Left ventricle myocardium superior (tissue), 1 donor: ENCODE data around the gene ZNF556. TPM values are rescaled to one million over a fixed set of nuclear protein-coding genes. Genes with fewer than 3 reads are reported as not detected.
"Not testable (repeated sequence)": the region's sequence is repeated elsewhere in the genome, so short reads cannot be mapped to it uniquely, and the experiment has no call there.

Experiments used
- ATAC-seq: fragments of 200-7000 bp; cut with Tn5 transposase; one replicate; pipeline ENCODE4 v1.9.1; 2020; ENCODE audit warnings: mild to moderate bottlenecking, moderate library complexity
- DNase-seq: peaks from one replicate; pipeline ENCODE4 v3.0.0-alpha.2; 2020
- intact Hi-C: fragments of 100-400 bp; cut with micrococcal nuclease; formaldehyde crosslinking; loops from one replicate; pipeline ENCODE4 v1.11.0; 2022
- total RNA-seq: library from RNA; stranded (reverse); fragmentation: NEBNext Ultra II Directional; extraction: Animal tissue kit (Norgen Biotek cat#: 25700); gene quantifications from one replicate; pipeline ENCODE4 v1.2.1, GENCODE V29; 2021
- donor health status: DM: no; HTN: yes; CAD: no; lungs with severe emphysema.

The ZNF556 gene
- total RNA-seq, 1 donor from 2014 or later = not detected

DNA sequence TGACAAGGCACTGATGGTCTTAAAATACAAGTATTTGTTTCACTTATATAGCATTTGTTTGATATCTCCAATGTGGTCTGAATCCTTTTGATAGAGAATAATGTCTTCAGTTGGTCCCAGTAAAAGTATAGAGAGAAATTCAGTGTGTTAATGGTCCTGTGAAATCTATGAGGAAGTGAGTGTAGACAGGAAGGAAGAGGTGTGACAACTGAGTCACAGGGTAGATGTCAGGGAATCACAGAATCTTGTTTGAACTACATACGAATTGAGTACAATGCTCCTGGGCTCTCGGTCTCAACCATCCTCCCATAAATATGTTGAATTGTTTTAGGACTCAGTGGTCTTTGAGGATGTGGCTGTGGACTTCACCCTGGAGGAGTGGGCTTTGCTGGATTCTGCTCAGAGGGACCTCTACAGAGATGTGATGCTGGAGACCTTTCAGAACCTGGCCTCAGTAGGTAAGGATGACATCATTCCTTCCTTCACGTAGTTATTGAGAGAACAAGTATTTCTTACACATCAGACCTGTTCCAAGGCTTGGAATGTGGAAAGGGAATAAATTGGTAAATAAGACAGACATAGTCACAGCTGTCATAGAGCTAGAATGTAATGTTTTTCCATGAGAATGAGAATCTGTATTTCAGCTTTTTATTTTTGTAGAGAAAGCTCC lies 16.7 kb upstream of the ZNF556 start:
- intact Hi-C loops = no loop called here
- ATAC-seq = no peak
- DNase-seq = no peak

DNA sequence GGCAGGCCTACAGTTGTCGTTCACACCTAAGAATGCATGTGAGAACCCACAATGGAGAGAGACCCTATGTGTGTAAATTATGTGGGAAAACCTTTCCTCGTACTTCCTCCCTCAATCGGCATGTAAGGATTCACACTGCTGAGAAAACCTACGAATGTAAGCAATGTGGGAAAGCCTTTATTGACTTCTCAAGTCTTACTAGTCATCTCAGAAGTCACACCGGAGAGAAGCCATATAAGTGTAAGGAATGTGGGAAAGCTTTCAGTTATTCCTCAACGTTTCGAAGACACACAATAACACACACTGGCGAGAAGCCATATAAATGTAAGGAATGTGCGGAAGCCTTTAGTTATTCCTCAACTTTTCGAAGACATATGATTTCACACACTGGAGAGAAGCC lies 14.5 kb upstream of the ZNF556 start:
- DNase-seq (no peak), ATAC-seq (no peak)
- intact Hi-C loops = no loop called here

DNA sequence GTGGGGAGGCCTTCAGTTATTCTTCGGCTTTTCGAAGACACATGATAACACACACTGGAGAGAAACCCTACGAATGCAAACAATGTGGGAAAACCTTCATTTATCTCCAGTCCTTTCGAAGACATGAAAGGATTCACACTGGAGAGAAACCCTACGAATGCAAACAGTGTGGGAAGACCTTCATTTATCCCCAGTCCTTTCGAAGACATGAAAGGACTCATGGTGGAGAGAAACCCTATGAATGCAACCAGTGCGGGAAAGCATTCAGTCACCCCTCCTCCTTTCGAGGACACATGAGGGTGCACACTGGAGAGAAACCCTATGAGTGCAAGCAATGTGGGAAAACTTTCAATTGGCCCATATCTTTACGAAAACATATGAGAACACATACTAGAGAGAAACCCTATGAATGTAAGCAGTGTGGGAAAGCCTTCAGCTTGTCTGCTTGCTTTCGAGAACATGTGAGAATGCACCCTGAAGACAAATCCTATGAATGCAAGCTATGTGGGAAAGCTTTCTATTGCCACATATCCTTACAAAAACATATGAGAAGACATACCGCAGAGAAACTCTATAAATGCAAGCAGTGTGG lies 14.0 kb upstream of the ZNF556 start:
- DNase-seq = no peak
- intact Hi-C loops = no loop called here
- no peak for ATAC-seq

DNA sequence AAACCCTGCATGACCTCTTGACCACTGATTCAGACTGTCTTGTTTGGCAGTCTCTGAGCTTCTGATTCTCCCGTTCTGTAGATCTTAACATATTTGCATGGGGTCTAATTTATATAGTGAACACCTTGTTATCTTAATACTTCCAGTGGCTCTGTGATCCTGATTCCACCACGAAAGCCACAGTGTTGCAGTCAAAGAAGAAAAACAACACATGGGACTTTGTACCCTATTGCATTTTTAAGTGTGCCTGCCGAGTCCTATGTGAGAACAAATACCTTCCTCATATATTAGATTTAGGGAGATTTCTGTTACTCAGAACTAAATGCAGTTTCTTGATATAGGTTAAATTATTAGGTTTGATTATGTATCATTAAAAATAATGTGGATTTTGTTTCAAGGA lies 12.3 kb upstream of the ZNF556 start:
- no peak for DNase-seq
- ATAC-seq = no peak
- intact Hi-C loops = no loop called here

DNA sequence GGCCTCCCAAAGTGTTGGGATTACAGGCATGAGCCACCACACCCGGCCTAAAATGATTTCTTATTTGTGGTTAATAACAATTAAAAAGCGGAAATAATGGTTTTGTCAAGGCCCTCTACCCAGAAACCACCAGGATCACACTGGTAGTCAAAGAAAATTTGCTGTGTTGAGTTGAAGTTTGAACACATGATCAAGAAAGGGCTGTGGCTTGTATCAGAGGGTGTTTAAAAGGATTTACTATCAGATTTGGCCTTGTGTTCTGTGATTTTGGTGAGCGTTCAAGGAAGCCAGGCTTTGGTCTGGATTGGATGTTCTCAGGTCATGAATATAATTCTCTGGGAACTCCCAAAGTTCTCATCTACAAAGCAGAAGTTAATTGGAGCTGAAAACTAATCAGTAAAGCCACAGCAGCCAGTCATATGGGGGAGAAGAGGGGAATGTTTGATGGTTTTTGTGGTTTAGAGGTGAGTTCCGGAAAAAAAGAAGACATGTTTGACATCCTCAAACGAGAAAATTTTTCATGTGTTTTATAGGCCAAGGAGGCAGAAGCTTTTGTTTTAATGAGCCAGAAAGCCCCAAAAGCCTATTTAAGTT lies 10.6 kb upstream of the ZNF556 start:
- ATAC-seq (no peak), DNase-seq (no peak)
- intact Hi-C loops = no loop called here

DNA sequence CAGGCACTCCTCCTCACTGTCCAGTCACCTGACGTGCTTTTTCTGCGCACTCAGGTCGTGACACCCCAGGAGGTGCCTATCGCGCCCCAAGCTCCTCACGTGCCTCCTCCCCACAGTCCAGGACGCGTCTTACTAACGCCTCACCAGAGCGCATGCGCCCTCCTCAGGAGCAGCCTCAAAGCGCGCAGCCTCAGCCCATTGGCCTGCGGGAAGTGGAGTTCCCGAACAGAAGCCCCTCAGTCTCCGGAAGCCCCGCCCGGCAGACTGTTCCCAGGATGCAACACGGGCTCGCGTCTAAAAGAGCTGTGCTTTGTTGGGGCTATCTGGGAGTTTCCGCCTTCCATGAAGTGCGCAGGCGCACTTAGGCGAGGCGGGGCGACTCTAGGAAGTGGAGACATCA lies 8.3 kb upstream of the ZNF556 start:
- intact Hi-C loops = no loop called here
- DNase-seq (no peak), ATAC-seq (no peak)

DNA sequence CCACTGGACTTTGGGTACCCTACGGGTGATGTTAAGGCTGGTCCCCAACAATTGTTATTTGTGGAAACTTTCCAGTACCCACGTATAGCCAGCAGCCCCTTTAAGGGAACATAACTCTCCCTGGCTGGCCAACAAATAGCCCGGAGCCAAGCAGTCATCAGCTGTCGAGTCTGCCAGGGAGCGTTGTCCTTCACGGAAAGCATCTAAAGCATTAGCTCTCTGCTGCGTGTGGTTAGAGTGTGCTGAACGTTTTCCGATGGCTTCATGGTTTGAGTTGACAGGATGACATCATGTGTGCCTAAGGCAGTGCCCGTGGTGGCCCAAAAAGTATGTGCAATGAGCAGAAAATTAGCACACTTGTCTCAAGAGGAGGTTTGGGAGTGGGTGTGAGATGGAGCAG lies 3.3 kb upstream of the ZNF556 start:
- ATAC-seq (peak; percentile 28), DNase-seq (no peak)
- intact Hi-C loops = no loop called here

DNA sequence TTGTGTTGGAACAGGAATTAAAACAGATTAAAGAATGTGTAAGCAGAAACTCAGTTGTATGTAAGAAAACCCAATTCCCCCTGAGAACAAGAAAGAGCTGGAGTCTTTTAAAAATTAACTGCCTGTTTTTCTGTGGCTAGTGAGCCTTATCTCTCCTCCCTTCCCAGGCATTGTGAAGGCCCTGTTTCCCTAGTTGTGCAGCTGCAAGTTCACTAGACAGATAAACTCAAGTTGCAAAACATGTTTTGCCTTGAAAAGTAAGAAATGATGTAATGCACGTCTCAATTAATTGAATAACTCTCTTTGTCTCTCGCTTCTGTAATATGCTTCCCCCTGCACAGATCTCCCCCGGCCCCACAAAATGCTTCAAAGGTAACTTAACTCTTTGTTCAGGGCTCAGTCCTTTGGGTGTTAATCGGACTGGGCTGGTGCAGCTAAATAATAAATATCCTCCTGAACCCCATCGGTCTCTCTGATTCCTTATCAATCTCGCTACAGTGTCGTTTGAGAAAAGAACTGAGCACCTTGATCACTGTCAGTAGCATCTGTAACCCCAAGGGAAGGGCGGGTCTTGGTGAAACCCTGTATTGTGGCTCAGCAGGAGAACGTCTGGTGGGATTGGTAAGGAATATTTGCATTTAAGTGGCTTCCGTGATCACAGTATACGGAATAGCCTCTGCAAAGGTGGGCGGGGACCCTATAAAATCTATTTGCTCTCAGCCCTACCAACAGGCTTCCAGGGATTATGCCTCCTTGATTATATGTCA lies 1.6 kb upstream of the ZNF556 start:
- no peak for ATAC-seq
- DNase-seq = no peak

DNA sequence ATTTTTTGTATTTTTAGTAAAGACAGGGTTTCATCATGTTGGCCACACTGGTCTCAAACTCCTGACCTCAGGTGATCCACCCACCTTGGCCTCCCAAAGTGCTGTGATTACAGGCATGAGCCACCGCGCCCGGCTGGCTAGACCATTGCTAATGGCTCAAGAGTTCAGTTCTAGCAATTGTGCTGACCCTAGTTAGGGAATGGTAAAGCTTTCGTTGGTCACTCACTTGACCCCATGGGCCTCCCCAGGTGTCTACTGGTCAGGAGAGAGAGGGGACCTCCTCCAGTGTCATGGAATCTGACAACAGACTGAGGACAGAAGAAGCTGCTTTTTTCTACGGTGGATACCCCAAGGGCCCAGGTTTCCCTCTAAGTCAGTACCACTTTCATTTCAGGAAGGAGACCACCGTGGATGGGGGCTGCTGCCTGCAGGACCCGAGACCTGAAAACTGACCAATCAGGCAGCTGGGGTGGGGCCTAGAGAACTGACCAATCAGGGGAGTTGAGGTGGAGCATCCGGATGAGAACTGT lies 575 bp upstream of the ZNF556 start:
- intact Hi-C loops = no loop called here
- ATAC-seq (no peak), DNase-seq (no peak)

More for the DNA sequence above, 1.6 kb upstream of the ZNF556 start:
- intact Hi-C loops = no loop called here

DNA sequence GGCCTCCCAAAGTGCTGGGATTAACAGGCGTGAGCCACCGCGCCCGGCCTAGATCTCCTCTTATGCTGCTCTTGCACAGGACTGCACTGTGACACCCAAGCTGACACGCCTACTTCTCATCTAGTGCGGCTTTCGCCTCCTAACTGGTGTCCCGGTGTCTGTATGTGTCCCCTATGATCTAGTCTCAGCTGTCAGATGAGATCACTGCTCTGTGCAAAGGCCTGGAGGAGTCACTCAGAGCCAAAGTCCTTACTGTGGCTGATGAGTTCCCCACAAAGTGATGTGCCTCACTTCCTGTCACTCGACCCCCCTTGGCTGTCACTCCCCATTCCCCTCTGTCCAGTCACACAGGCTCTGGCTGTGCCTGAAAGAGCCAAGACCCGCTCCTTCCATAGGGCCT lies 2.5 kb downstream of the ZNF556 start:
- intact Hi-C loops = no loop called here
- DNase-seq (no peak), ATAC-seq (no peak)

DNA sequence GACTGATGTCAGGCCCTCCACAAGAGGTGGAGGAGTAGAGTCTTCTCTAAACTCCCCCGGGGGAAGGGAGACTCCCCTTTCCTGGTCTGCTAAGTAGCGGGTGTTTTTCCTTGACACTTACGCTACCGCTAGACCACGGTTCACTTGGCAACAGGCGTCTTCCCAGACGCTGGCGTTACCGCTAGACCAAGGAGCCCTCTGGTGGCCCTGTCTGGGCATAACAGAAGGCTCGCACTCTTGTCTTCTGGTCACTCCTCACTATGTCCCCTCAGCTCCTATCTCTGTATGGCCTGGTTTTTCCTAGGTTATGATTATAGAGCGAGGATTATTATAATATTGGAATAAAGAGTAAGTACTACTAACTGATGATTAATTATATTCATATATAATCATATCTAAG lies 5.0 kb downstream of the ZNF556 start:
- intact Hi-C loops, ATAC-seq, DNase-seq: not testable (repeated sequence)

DNA sequence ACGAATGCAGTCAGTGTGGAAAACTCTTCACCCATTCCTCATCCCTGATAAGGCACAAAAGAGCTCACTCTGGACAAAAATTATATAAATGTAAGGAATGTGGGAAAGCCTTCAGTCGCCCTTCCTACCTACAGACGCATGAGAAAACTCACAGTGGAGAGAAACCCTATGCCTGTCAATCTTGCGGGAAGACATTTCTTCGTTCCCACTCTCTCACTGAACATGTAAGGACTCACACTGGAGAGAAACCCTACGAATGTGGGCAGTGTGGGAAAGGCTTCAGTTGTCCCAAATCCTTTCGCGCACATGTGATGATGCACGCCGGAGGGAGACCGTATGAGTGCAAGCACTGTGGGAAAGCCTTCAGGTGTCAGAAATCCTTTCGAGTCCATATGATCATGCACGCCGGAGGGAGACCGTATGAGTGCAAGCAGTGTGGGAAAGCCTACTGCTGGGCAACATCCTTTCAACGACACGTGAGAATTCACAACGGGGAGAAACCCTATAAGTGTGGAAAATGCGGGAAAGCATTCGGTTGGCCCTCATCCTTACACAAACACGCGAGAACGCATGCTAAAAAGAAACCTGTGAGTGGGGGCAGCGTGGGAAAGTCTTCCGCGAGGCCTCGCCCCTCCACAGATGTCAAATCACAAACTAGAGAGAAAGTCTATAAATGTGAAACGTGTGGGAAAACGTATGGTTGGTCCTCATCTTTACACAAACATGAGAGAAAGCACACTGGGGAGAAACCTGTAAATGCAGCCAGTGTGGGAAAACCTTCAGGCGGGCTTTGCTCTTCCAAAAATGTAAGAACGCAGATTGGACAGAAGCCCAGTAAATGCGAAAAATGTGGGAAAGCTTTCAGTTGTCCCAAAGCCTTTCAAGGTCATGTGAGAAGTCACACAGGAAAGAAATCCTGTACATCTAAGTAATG lies 10.5 kb downstream of the ZNF556 start:
- ATAC-seq (no peak), DNase-seq (no peak)
- intact Hi-C loops = no loop called here

DNA sequence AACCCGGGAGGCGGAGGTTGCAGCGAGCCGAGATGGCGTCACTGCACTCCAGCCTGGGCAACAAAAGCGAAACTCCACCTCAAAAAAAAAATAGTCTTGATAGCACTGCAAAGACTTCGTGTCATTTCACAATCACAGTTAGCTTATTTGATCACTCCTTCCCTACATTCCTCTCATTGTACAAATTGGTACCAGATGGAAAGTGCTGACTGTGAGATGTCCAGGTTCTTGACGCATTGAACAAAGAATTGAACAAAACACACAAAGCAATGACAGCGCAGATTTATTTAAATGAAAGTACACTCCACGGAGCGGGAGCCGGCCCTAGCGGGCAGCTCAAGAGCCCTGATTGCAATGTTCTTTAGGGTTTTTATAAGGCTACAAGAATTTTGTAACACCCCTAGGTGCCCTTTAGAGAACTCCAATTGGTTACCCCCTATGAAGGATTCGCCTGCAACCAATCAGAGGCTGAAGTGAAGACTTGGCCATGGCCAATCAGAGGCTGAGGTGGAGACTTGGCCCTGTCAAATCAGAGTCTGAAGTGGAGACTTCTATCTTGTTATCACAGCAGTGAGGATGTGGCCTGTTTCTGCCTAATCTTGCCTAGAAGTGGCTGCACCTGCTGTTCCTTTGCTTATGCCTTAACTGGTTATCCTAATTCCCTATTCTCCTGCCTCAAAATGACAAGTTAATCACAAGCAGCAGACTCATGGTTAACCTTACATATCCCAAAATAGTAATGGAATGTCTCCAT lies 16.7 kb downstream of the ZNF556 start:
- intact Hi-C loops = no loop called here
- no peak for DNase-seq
- ATAC-seq = no peak

DNA sequence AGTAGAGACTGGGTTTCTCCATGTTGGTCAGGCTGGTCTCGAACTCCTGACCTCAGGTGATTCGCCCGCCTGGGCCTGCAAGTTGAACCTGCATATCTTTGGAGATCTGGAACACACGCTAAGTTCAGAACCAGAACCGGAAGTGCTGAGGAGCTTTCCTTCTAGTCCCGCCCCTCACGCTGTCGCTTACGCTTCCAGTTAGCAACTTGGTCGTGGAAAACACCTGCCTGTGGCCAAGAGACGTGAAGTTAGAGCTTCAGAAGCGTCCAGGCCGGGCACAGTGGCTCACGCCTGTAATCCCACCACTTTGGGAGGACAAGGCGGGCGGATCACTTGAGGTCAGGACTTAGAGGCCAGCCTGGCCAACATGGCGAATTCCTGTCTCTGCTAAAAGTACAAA lies 18.6 kb downstream of the ZNF556 start:
- ATAC-seq = no peak
- intact Hi-C loops = loop anchor here (5.0 kb wide), 1 partner anchor 277 kb away; no protein-coding TSS in a partner anchor
- DNase-seq = no peak

DNA sequence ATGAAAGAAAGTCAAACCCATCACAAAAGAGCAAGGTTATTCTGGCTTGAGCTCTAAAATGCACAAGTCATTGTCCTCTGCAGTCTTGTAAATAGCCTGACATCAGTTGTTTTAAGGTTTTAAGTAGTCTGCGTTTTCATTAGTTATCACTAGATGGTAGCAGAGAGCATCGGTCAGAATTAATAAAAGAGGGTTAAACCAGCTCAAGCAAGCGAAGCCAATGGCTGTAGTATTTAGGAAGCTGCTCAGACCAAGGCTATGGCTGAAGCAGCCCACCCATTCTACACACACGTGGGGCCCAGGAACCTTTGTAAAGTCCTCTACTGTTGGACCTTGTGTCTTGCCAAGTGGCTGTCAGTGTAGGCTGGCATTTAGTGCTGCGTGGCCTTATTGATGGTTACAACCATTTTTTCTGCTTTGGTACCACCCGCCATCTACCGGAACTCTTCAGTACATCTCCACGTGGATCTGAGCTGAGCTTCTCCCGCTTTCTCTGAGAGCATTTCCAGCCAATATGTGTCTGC lies 20.3 kb downstream of the ZNF556 start:
- intact Hi-C loops = loop anchor here (5.0 kb wide), 1 partner anchor 275 kb away; no protein-coding TSS in a partner anchor
- DNase-seq (no peak), ATAC-seq (peak; percentile 76)

DNA sequence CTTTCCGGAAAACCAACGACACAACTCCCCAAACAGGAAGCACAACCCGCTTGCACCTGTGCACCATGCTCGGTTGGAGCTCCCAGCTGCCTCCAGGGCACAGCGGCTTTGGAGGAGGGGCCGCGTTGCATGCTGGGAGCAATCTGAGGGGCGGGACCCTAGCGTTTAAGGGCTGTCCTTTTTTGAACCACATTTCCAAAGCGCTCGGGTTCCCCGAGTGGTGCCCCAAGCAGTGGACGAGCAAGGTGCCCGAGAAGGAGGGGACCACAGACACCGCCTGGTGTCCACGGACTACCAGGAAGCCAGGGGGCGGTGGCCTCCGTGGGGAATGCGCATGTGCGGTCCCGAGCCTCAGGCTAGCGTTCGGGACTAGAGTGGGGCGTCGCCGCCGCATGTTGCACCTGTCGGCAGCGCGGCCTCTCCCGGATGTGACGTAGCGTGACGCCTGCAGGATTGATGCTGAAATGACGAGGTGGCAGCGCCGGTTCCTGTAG lies 21.6 kb downstream of the ZNF556 start:
- DNase-seq (peak; percentile 38), ATAC-seq (no peak)
- intact Hi-C loops = loop anchor here (5.0 kb wide), 1 partner anchor 274 kb away; no protein-coding TSS in a partner anchor

DNA sequence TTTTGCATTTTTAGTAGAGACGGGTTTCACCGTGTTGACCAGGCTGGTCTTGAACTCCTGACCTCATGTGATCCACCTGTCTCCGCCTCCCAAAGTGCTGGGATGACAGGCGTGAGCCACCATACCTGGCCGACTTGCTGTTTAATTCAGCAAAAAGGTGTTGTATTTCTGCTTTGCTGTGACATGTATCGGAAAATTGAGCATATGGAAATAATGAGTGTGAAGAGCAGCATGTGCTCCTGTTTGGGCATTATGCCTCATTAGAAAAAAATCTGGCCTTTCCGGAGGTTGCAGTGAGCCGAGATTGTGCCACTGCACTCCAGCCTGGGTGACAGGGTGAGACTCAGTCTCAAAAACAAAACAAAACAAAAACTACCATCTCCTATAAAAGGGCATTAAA lies 23.4 kb downstream of the ZNF556 start:
- ATAC-seq, DNase-seq, intact Hi-C loops: not testable (repeated sequence)

DNA sequence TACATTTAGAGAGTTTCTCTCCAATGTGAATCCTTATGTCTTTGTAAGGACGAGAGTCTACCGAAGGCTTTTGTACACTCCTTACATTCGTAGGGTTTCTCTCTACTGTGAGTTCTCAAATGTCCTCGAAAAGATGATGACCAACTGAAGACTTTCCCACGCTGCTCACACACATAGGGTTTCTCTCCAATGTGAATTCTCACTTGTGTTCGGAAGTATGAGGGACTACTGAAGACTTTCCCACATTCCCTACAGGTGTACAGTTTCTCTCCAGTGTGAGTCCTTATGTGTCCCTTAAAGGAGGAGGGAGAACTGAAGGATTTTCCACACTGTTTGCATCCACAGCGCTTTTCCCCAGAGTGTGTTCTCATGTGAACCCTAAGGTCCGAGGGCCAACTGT lies 29.6 kb downstream of the ZNF556 start:
- ATAC-seq = no peak
- intact Hi-C loops = no loop called here

More for the DNA sequence above, 29.6 kb downstream of the ZNF556 start:
- no peak for DNase-seq
